DOHH2 (cell line): ENCODE data around the gene COL11A2.

Experiments
- EZH2phosphoT487 ChIP-seq: fragments of 200-600 bp; sonication (generic); IDR thresholded peaks from 2 replicates; pipeline ENCODE4 v1.6.1; 2017; ENCODE audit warnings: borderline replicate concordance, mild to moderate bottlenecking, antibody characterized with exemption, low read length, moderate library complexity, mixed read lengths
- TF ChIP-seq, protein P1 (sequence below): fragments of 200-600 bp; sonication (generic); IDR thresholded peaks from one replicate; pipeline ENCODE4 v1.5.1; 2014; ENCODE audit warnings: antibody characterized with exemption, mild to moderate bottlenecking, low read depth, low read length; ENCODE audit not compliant: poor library complexity, severe bottlenecking

GRCh38 chr6:33151050-33151449, 41.2 kb downstream of the COL11A2 start:
- TF ChIP-seq, protein P1, sequence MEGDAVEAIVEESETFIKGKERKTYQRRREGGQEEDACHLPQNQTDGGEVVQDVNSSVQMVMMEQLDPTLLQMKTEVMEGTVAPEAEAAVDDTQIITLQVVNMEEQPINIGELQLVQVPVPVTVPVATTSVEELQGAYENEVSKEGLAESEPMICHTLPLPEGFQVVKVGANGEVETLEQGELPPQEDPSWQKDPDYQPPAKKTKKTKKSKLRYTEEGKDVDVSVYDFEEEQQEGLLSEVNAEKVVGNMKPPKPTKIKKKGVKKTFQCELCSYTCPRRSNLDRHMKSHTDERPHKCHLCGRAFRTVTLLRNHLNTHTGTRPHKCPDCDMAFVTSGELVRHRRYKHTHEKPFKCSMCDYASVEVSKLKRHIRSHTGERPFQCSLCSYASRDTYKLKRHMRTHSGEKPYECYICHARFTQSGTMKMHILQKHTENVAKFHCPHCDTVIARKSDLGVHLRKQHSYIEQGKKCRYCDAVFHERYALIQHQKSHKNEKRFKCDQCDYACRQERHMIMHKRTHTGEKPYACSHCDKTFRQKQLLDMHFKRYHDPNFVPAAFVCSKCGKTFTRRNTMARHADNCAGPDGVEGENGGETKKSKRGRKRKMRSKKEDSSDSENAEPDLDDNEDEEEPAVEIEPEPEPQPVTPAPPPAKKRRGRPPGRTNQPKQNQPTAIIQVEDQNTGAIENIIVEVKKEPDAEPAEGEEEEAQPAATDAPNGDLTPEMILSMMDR, result no peak
- TF ChIP-seq EZH2phosphoT487, result no peak
